Stimulated activated CD4-positive, alpha-beta T cell treated with anti-CD3 and anti-CD28 coated beads, Interleukin-12 subunit alpha, Interleukin-12 subunit beta, amount 100 ng/mL, for 48 hours (primary cell): Measurements from ENCODE around the gene PUS7L.
"Not testable (repeated sequence)": the region's sequence is repeated elsewhere in the genome, so short reads cannot be mapped to it uniquely, and the experiment has no call there.

Experiments
- DNase-seq, 3 donors: peaks; one replicate each; pipeline ENCODE4 v3.0.0-alpha.2; 2020; ENCODE audit warnings: low read depth in 2 of 3, low spot score in 1 of 3

The PUS7L gene

GRCh38 chr12:43750814-43751213 is 7.8 kb downstream of the PUS7L start:
- DNase-seq = no peak

GRCh38 chr12:43749016-43749415 is 9.6 kb downstream of the PUS7L start:
- no peak for DNase-seq

GRCh38 chr12:43744826-43745225 is 13.8 kb downstream of the PUS7L start:
- no peak for DNase-seq

- DNase-seq = no peak
These were observed 16.5 kb downstream of the PUS7L start for GRCh38 chr12:43742106-43742505.

GRCh38 chr12:43740511-43741100 is 18.0 kb downstream of the PUS7L start:
- DNase-seq = no peak

GRCh38 chr12:43737646-43738045 is 20.9 kb downstream of the PUS7L start:
- no peak for DNase-seq

GRCh38 chr12:43736927-43737440 is 21.6 kb downstream of the PUS7L start:
- no peak for DNase-seq

GRCh38 chr12:43733687-43734086 is 24.9 kb downstream of the PUS7L start:
- DNase-seq = no peak

- DNase-seq = no peak
These were observed 28.3 kb downstream of the PUS7L start for GRCh38 chr12:43730283-43730682.

GRCh38 chr12:43728698-43729097 is 29.9 kb downstream of the PUS7L start:
- no peak for DNase-seq

GRCh38 chr12:43728117-43728516 is 30.5 kb downstream of the PUS7L start:
- DNase-seq = no peak

- DNase-seq = no peak
These were observed 35.5 kb downstream of the PUS7L start for GRCh38 chr12:43723134-43723533.

- DNase-seq = no peak
These were observed 36.0 kb downstream of the PUS7L start for GRCh38 chr12:43722621-43723020.

GRCh38 chr12:43711348-43711747 is 47.2 kb downstream of the PUS7L start:
- DNase-seq = no peak

- DNase-seq = not testable (repeated sequence)
These were observed 54.8 kb downstream of the PUS7L start for GRCh38 chr12:43703772-43704171.

- DNase-seq = not testable (repeated sequence)
These were observed 57.4 kb downstream of the PUS7L start for GRCh38 chr12:43701194-43701593.

- no peak for DNase-seq
These were observed 62.4 kb downstream of the PUS7L start for GRCh38 chr12:43696154-43696553.

GRCh38 chr12:43694879-43695278 is 63.7 kb downstream of the PUS7L start:
- no peak for DNase-seq

GRCh38 chr12:43692064-43692463 is 66.5 kb downstream of the PUS7L start:
- no peak for DNase-seq

- DNase-seq = not testable (repeated sequence)
These were observed 73.1 kb downstream of the PUS7L start for GRCh38 chr12:43685491-43685890.

GRCh38 chr12:43676183-43676813 is 82.3 kb downstream of the PUS7L start:
- peak in 2 of 3 donors; percentile 1 to 10 for DNase-seq

- DNase-seq = no peak
These were observed 83.3 kb downstream of the PUS7L start for GRCh38 chr12:43675048-43675904.
